Myocyte (in vitro differentiated cells): ENCODE results near the gene CST1. TPM values are rescaled to one million over a fixed set of nuclear protein-coding genes. Genes with fewer than 3 reads are reported as not detected.
"Not testable (repeated sequence)": the region's sequence is repeated elsewhere in the genome, so short reads cannot be mapped to it uniquely, and the experiment has no call there.

Source experiments
- DNase-seq: peaks from one replicate; pipeline ENCODE4 v3.0.0-alpha.2; 2012; ENCODE audit warnings: low read depth
- total RNA-seq: library from RNA; depleted of rRNA; stranded (reverse); fragments of >200 nt; gene quantifications from 2 replicates; pipeline ENCODE4 v1.2.3, GENCODE V29; 2014

The CST1 gene
- total RNA-seq, 1 donor from 2014 or later: not detected

- DNase-seq: peak; percentile 2
Observed at GRCh38 chr20:23755131-23755611, 4.4 kb upstream of the CST1 start.

- peak; percentile 1 for DNase-seq
Observed at GRCh38 chr20:23754731-23755130, 4.0 kb upstream of the CST1 start.

GRCh38 chr20:23753589-23753988 is 2.9 kb upstream of the CST1 start:
- no peak for DNase-seq

GRCh38 chr20:23753194-23753548 is 2.4 kb upstream of the CST1 start:
- no peak for DNase-seq

- no peak for DNase-seq
Observed at GRCh38 chr20:23752481-23753193, 1.9 kb upstream of the CST1 start.

GRCh38 chr20:23752019-23752418 is 1.3 kb upstream of the CST1 start:
- DNase-seq: no peak

- no peak for DNase-seq
Observed at GRCh38 chr20:23749746-23750145, 989 bp downstream of the CST1 start.

GRCh38 chr20:23748975-23749374 is 1.8 kb downstream of the CST1 start:
- DNase-seq: not testable (repeated sequence)

GRCh38 chr20:23747551-23747950 is 3.2 kb downstream of the CST1 start:
- not testable (repeated sequence) for DNase-seq

- not testable (repeated sequence) for DNase-seq
Observed at GRCh38 chr20:23747092-23747491, 3.6 kb downstream of the CST1 start.

GRCh38 chr20:23746321-23746720 is 4.4 kb downstream of the CST1 start:
- DNase-seq: no peak

GRCh38 chr20:23745247-23745646 is 5.5 kb downstream of the CST1 start:
- no peak for DNase-seq

GRCh38 chr20:23744817-23745216 is 5.9 kb downstream of the CST1 start:
- DNase-seq: no peak

GRCh38 chr20:23735391-23735790 is 15.3 kb downstream of the CST1 start:
- not testable (repeated sequence) for DNase-seq

- DNase-seq: not testable (repeated sequence)
Observed at GRCh38 chr20:23734949-23735348, 15.8 kb downstream of the CST1 start.

GRCh38 chr20:23734440-23734839 is 16.3 kb downstream of the CST1 start:
- DNase-seq: not testable (repeated sequence)

- no peak for DNase-seq
Observed at GRCh38 chr20:23727016-23727415, 23.7 kb downstream of the CST1 start.

GRCh38 chr20:23725102-23725501 is 25.6 kb downstream of the CST1 start:
- no peak for DNase-seq

GRCh38 chr20:23723659-23724307 is 27.0 kb downstream of the CST1 start:
- DNase-seq: peak; percentile 18

GRCh38 chr20:23722851-23723250 is 27.9 kb downstream of the CST1 start:
- DNase-seq: not testable (repeated sequence)

- no peak for DNase-seq
Observed at GRCh38 chr20:23721962-23722361, 28.8 kb downstream of the CST1 start.

- not testable (repeated sequence) for DNase-seq
Observed at GRCh38 chr20:23719351-23719750, 31.4 kb downstream of the CST1 start.

- not testable (repeated sequence) for DNase-seq
Observed at GRCh38 chr20:23711778-23712177, 39.0 kb downstream of the CST1 start.
